Smooth muscle cell (in vitro differentiated cells): ENCODE data around the gene WSB1. TPM values are rescaled to one million over a fixed set of nuclear protein-coding genes. Genes with fewer than 3 reads are reported as not detected.

Experiments
- DNase-seq: peaks from one replicate; lab custom pipeline; 2025; ENCODE audit not compliant: unreplicated experiment; lab: John Stamatoyannopoulos, UW
- H2AFZ ChIP-seq: fragments of 200-600 bp; sonication (generic); 2 replicates; pipeline ENCODE4 v1.6.0; 2016; ENCODE audit warnings: antibody characterized with exemption, low read depth, mild to moderate bottlenecking
- H3F3A ChIP-seq: fragments of 200-600 bp; sonication (generic); 2 replicates; pipeline ENCODE4 v1.6.0; 2017; ENCODE audit warnings: antibody characterized with exemption, low read depth
- H3K27ac ChIP-seq: fragments of 200-600 bp; sonication (generic); 2 replicates; pipeline ENCODE4 v1.5.1; 2016; ENCODE audit warnings: low read depth, mild to moderate bottlenecking
- H3K27me3 ChIP-seq: fragments of 200-600 bp; sonication (generic); 2 replicates; pipeline ENCODE4 v1.6.1; 2016; ENCODE audit warnings: low read depth, mild to moderate bottlenecking
- H3K36me3 ChIP-seq: fragments of 200-600 bp; sonication (generic); 2 replicates; pipeline ENCODE4 v1.5.1; 2016; ENCODE audit warnings: low read depth
- H3K4me1 ChIP-seq: fragments of 200-600 bp; sonication (generic); 2 replicates; pipeline ENCODE4 v1.5.1; 2016; ENCODE audit warnings: low read depth
- H3K4me2 ChIP-seq: fragments of 200-600 bp; sonication (generic); 2 replicates; pipeline ENCODE4 v1.6.0; 2016; ENCODE audit warnings: mild to moderate bottlenecking
- H3K4me3 ChIP-seq: fragments of 200-600 bp; sonication (generic); 2 replicates; pipeline ENCODE4 v1.5.1; 2016; ENCODE audit warnings: mild to moderate bottlenecking
- H3K79me2 ChIP-seq: fragments of 200-600 bp; sonication (generic); 2 replicates; pipeline ENCODE4 v1.6.0; 2016; ENCODE audit warnings: low read depth, mild to moderate bottlenecking
- H3K9ac ChIP-seq: fragments of 200-600 bp; sonication (generic); 2 replicates; pipeline ENCODE4 v1.6.0; 2016; ENCODE audit warnings: low read depth
- H3K9me3 ChIP-seq: fragments of 200-600 bp; sonication (generic); replicated peaks from 2 replicates; pipeline ENCODE4 v1.5.1; 2016; ENCODE audit warnings: low read depth
- H4K20me1 ChIP-seq: fragments of 200-600 bp; sonication (generic); 2 replicates; pipeline ENCODE4 v1.6.0; 2016; ENCODE audit warnings: low read depth
- CTCF ChIP-seq: fragments of 200-600 bp; sonication (generic); IDR thresholded peaks from 2 replicates; pipeline ENCODE4 v1.5.1; 2017; ENCODE audit warnings: borderline replicate concordance, mild to moderate bottlenecking, antibody characterized with exemption; ENCODE audit not compliant: insufficient read depth, poor library complexity, severe bottlenecking
- WGBS: methylation state at CpG from one replicate; pipeline ENCODE4 v1.1.7; 2016; ENCODE audit warnings: low lambda C conversion rate; 5-methylcytosine and 5-hydroxymethylcytosine counted together
- polyA plus RNA-seq: library from polyadenylated mRNA; unstranded; fragments of >200 nt; fragmentation: Nextera tagmentation; extraction: Ambion mirVana; gene quantifications from 2 replicates; pipeline ENCODE4 v1.2.1, GENCODE V29; 2016
- total RNA-seq: library from RNA; depleted of rRNA; stranded (reverse); fragments of >200 nt; gene quantifications from 2 replicates; pipeline ENCODE4 v1.2.3, GENCODE V29; 2014

Gene WSB1
- total and polyA plus RNA-seq, 2 experiments from 2014 or later, result 156 to 256 TPM

GRCh38 chr17:27256225-27257030 lies 37.5 kb upstream of the WSB1 start:
- no peak for DNase-seq
- WGBS, result 84% methylated on average over 5 of the region's 5 CpGs
- Histone ChIP-seq H3K9ac (no peak overlapping the region), H3K4me2 (no peak overlapping the region), H3K4me3 (no peak overlapping the region), H3K79me2 (no peaks in the 10 kb centered on the region), H3K27ac (no peak overlapping the region), H3K36me3 (no peaks in the 10 kb centered on the region), H4K20me1 (no peaks in the 10 kb centered on the region), H3K4me1 (no peaks in the 10 kb centered on the region), H3K27me3 (peaks cover 6% of the 10 kb centered on the region), H3K9me3 (no peaks in the 10 kb centered on the region), H3F3A (no peaks in the 10 kb centered on the region), H2AFZ (no peak overlapping the region)
- no peak for TF ChIP-seq CTCF

GRCh38 chr17:27257031-27257357 lies 36.9 kb upstream of the WSB1 start:
- 85% methylated on average over 4 of the region's 4 CpGs for WGBS
- Histone ChIP-seq H2AFZ (no peak overlapping the region), H3K27me3 (peaks cover 2% of the 10 kb centered on the region), H3K4me2 (no peak overlapping the region), H3K4me3 (no peak overlapping the region), H3K9ac (no peak overlapping the region), H3K9me3 (no peaks in the 10 kb centered on the region), H3F3A (no peaks in the 10 kb centered on the region), H4K20me1 (no peaks in the 10 kb centered on the region), H3K27ac (no peak overlapping the region), H3K36me3 (no peaks in the 10 kb centered on the region), H3K4me1 (no peaks in the 10 kb centered on the region), H3K79me2 (no peaks in the 10 kb centered on the region)
- TF ChIP-seq CTCF, result no peak
- no peak for DNase-seq

DNA sequence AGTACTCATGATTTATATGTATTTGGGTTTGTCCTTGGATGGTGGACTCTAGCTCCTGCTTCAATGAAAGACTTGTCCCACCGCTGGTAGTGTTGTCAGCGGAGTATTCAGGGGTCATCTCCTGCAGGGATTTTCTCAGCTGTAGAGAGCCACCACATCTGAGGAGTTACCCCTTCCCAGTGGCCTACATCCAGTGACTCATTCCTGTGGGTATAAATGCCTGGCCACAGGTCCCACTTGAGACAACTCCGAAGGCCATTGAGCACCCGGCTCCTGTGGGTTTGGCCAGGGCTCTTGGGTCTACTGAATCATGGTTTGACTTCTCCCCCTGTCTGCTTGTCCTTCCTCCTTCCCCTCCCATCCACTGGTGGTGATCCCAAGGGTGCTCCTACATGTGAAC lies 34.6 kb upstream of the WSB1 start:
- no peak overlapping the region for H3K4me3 ChIP-seq
- 61% methylated on average over 4 of the region's 4 CpGs for WGBS
- no peaks in the 10 kb centered on the region for H3K4me1 ChIP-seq
- no peak overlapping the region for H3K9ac ChIP-seq
- H3K4me2 ChIP-seq, result no peak overlapping the region
- no peak overlapping the region for H2AFZ ChIP-seq
- DNase-seq, result no peak
- H3K9me3 ChIP-seq, result no peaks in the 10 kb centered on the region
- H3K27ac ChIP-seq, result no peak overlapping the region
- H3K36me3 ChIP-seq, result no peaks in the 10 kb centered on the region
- no peaks in the 10 kb centered on the region for H3K79me2 ChIP-seq
- no peaks in the 10 kb centered on the region for H4K20me1 ChIP-seq
- peaks cover 9% of the 10 kb centered on the region for H3K27me3 ChIP-seq
- H3F3A ChIP-seq, result no peaks in the 10 kb centered on the region
- TF ChIP-seq CTCF, result no peak

- Histone ChIP-seq H3K4me3 (no peak overlapping the region), H3K36me3 (no peaks in the 10 kb centered on the region), H3F3A (no peaks in the 10 kb centered on the region), H3K9me3 (no peaks in the 10 kb centered on the region), H4K20me1 (no peaks in the 10 kb centered on the region), H2AFZ (no peak overlapping the region), H3K27me3 (peaks cover 15% of the 10 kb centered on the region), H3K4me2 (no peak overlapping the region), H3K79me2 (no peaks in the 10 kb centered on the region), H3K9ac (no peak overlapping the region), H3K4me1 (no peaks in the 10 kb centered on the region), H3K27ac (no peak overlapping the region)
- 91% methylated on average over 5 of the region's 5 CpGs for WGBS
- no peak for DNase-seq
- no peak for TF ChIP-seq CTCF
These were observed 30.5 kb upstream of the WSB1 start for GRCh38 chr17:27263386-27263785.
